DOHH2 (cell line): ENCODE results near the gene CALR.

Experiments
- H3F3A ChIP-seq: fragments of 200-600 bp; sonication (generic), shearing (Covaris generic); 2 replicates; pipeline ENCODE4 v1.6.0; 2016; ENCODE audit warnings: antibody characterized with exemption, mild to moderate bottlenecking; ENCODE audit not compliant: control insufficient read depth, insufficient read depth
- H3K27ac ChIP-seq: fragments of 200-600 bp; sonication (generic); 2 replicates; pipeline ENCODE4 v1.5.1; 2014; ENCODE audit warnings: low read depth, mild to moderate bottlenecking, low read length, moderate library complexity
- H3K27me3 ChIP-seq: fragments of 200-600 bp; sonication (generic); 2 replicates; pipeline ENCODE4 v1.6.1; 2014; ENCODE audit warnings: mild to moderate bottlenecking, low read length, mixed read lengths; ENCODE audit not compliant: control insufficient read depth
- H3K36me3 ChIP-seq: fragments of 200-600 bp; sonication (generic); 2 replicates; pipeline ENCODE4 v1.6.1; 2014; ENCODE audit warnings: mild to moderate bottlenecking, low read length, moderate library complexity, mixed read lengths; ENCODE audit not compliant: control insufficient read depth
- H3K4me1 ChIP-seq: fragments of 200-600 bp; sonication (generic); 2 replicates; pipeline ENCODE4 v1.6.1; 2014; ENCODE audit warnings: mild to moderate bottlenecking, low read length, mixed read lengths; ENCODE audit not compliant: control insufficient read depth
- H3K4me2 ChIP-seq: fragments of 200-600 bp; sonication (generic); 2 replicates; pipeline ENCODE4 v1.6.0; 2014; ENCODE audit warnings: mild to moderate bottlenecking, low read length, moderate library complexity
- H3K4me3 ChIP-seq: fragments of 200-600 bp; sonication (generic); 2 replicates; pipeline ENCODE4 v1.5.1; 2014; ENCODE audit warnings: mild to moderate bottlenecking, low read length, mixed read lengths
- H3K79me2 ChIP-seq: fragments of 200-600 bp; sonication (generic); 2 replicates; pipeline ENCODE4 v1.6.1; 2014; ENCODE audit warnings: mild to moderate bottlenecking, low read length, mixed read lengths; ENCODE audit not compliant: control insufficient read depth
- H3K9me2 ChIP-seq: fragments of 200-600 bp; sonication (generic); replicated peaks from 2 replicates; pipeline ENCODE4 v1.6.1; 2014; ENCODE audit warnings: mild to moderate bottlenecking, low read length, mixed read lengths; ENCODE audit not compliant: control insufficient read depth
- H3K9me3 ChIP-seq: fragments of 200-600 bp; sonication (generic); 2 replicates; pipeline ENCODE4 v1.6.1; 2014; ENCODE audit warnings: antibody characterized with exemption, low read length, mixed read lengths; ENCODE audit not compliant: control insufficient read depth, insufficient read depth
- H4K20me1 ChIP-seq: fragments of 200-600 bp; sonication (generic); 2 replicates; pipeline ENCODE4 v1.6.0; 2014; ENCODE audit warnings: low read depth, mild to moderate bottlenecking, antibody characterized with exemption, low read length, moderate library complexity; ENCODE audit not compliant: control insufficient read depth, insufficient read depth
- CTCF ChIP-seq: fragments of 200-600 bp; sonication (generic); IDR thresholded peaks from one replicate; pipeline ENCODE4 v1.5.1; 2014; ENCODE audit warnings: antibody characterized with exemption, mild to moderate bottlenecking, low read depth, low read length; ENCODE audit not compliant: poor library complexity, severe bottlenecking
- EZH2phosphoT487 ChIP-seq: fragments of 200-600 bp; sonication (generic); IDR thresholded peaks from 2 replicates; pipeline ENCODE4 v1.6.1; 2017; ENCODE audit warnings: borderline replicate concordance, mild to moderate bottlenecking, antibody characterized with exemption, low read length, moderate library complexity, mixed read lengths

Gene CALR

GRCh38 chr19:12946092-12946721 lies 7.8 kb downstream of the CALR start:
- Histone ChIP-seq H3K9me2 (no peaks in the 10 kb centered on the region), H3K27me3 (no peaks in the 10 kb centered on the region), H3K9me3 (no peaks in the 10 kb centered on the region), H3F3A (peaks cover 40% of the 10 kb centered on the region), H4K20me1 (no peaks in the 10 kb centered on the region), H3K27ac (peak overlapping the region; percentile 76), H3K4me1 (peaks cover 46% of the 10 kb centered on the region), H3K4me3 (peak overlapping the region; percentile 86), H3K4me2 (peak overlapping the region; percentile 86), H3K36me3 (peaks cover 92% of the 10 kb centered on the region), H3K79me2 (peaks cover 49% of the 10 kb centered on the region)
- TF ChIP-seq EZH2phosphoT487 (no peak), CTCF (no peak)

GRCh38 chr19:12946731-12947496 lies 8.5 kb downstream of the CALR start:
- H3K27ac ChIP-seq: peak overlapping the region; percentile 76
- no peaks in the 10 kb centered on the region for H3K9me2 ChIP-seq
- peak overlapping the region; percentile 86 for H3K4me3 ChIP-seq
- TF ChIP-seq CTCF (no peak), EZH2phosphoT487 (no peak)
- H3K27me3 ChIP-seq: no peaks in the 10 kb centered on the region
- peaks cover 91% of the 10 kb centered on the region for H3K36me3 ChIP-seq
- no peaks in the 10 kb centered on the region for H4K20me1 ChIP-seq
- peaks cover 39% of the 10 kb centered on the region for H3K4me1 ChIP-seq
- no peaks in the 10 kb centered on the region for H3K9me3 ChIP-seq
- H3K79me2 ChIP-seq: peaks cover 46% of the 10 kb centered on the region
- H3F3A ChIP-seq: peaks cover 35% of the 10 kb centered on the region
- peak overlapping the region; percentile 86 for H3K4me2 ChIP-seq

- Histone ChIP-seq H3K9me3 (no peaks in the 10 kb centered on the region), H3K4me2 (peak overlapping the region; percentile 86), H4K20me1 (no peaks in the 10 kb centered on the region), H3F3A (peaks cover 30% of the 10 kb centered on the region), H3K79me2 (peaks cover 55% of the 10 kb centered on the region), H3K27ac (no peak overlapping the region), H3K4me3 (no peak overlapping the region; the same call in 1 of the 2 replicates), H3K27me3 (no peaks in the 10 kb centered on the region), H3K4me1 (peaks cover 34% of the 10 kb centered on the region), H3K9me2 (no peaks in the 10 kb centered on the region), H3K36me3 (peaks cover 91% of the 10 kb centered on the region)
- no peak for TF ChIP-seq EZH2phosphoT487
- no peak for TF ChIP-seq CTCF
These were observed 9.5 kb downstream of the CALR start for GRCh38 chr19:12947702-12948611.
